Activated naive CD4-positive, alpha-beta T cell treated with anti-CD3 and anti-CD28 coated beads, Interleukin-2, amount 50 U/mL, for 24 hours (primary cell): ENCODE measurements around the gene RIPOR1.
"Not testable (repeated sequence)": the region's sequence is repeated elsewhere in the genome, so short reads cannot be mapped to it uniquely, and the experiment has no call there.

ENCODE experiments used
- H3K27ac Mint-ChIP-seq: one replicate; pipeline ENCODE4 v1.8.0; 2021; ENCODE audit warnings: mild to moderate bottlenecking, mixed read lengths
- H3K27me3 Mint-ChIP-seq: one replicate; pipeline ENCODE4 v1.8.0; 2021; ENCODE audit warnings: mixed read lengths
- H3K36me3 Mint-ChIP-seq: one replicate; pipeline ENCODE4 v1.8.0; 2021; ENCODE audit warnings: mixed read lengths
- H3K4me1 Mint-ChIP-seq: one replicate; pipeline ENCODE4 v1.8.0; 2021; ENCODE audit warnings: mixed read lengths
- H3K4me3 Mint-ChIP-seq: one replicate; pipeline ENCODE4 v1.8.0; 2021; ENCODE audit warnings: mild to moderate bottlenecking, mixed read lengths
- H3K9me3 Mint-ChIP-seq: one replicate; pipeline ENCODE4 v1.8.0; 2021; ENCODE audit warnings: mixed read lengths

The RIPOR1 gene

DNA sequence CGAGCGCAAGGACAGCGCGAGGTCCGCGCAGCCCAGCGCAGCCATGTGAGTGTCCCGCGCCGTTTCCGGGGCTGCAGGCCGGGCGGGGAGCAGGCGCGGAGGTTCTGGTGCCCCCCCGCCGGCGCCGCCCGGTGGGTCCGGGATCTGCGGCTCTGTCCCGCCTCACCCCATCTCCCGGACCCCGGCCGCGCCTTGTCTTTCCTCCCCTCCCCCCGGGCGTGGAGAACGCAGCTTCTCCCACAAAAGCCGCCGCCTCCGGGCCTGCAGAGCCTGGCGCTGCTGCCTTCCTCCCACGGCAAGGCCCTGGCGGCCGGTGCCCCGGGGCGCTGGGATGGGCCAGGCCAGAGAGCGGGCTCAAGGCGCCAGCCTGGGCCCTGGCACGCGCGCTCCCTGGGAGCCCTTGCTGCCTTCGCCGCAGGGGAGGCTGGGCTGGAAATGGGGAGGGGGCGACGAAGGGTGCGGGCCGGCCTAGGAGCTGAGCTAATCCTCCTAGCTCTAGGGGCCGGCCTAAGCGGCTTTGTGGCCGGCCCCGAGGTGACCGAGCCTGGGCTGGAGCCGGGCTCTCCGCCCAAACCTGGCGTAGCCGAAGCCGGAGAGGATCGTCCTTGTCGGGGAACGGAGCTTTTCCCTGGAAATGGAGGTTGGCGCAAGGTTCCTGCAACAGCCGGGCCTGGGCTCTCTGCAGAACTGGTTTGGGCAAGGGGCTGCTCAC, 397 bp downstream of the RIPOR1 start:
- peaks cover 24% of the 10 kb centered on the region for H3K4me1 Mint-ChIP-seq
- peaks cover 9% of the 10 kb centered on the region for H3K27me3 Mint-ChIP-seq
- H3K27ac Mint-ChIP-seq: no peak overlapping the region
- H3K4me3 Mint-ChIP-seq: peak overlapping the region; percentile 87
- no peaks in the 10 kb centered on the region for H3K36me3 Mint-ChIP-seq
- no peaks in the 10 kb centered on the region for H3K9me3 Mint-ChIP-seq

DNA sequence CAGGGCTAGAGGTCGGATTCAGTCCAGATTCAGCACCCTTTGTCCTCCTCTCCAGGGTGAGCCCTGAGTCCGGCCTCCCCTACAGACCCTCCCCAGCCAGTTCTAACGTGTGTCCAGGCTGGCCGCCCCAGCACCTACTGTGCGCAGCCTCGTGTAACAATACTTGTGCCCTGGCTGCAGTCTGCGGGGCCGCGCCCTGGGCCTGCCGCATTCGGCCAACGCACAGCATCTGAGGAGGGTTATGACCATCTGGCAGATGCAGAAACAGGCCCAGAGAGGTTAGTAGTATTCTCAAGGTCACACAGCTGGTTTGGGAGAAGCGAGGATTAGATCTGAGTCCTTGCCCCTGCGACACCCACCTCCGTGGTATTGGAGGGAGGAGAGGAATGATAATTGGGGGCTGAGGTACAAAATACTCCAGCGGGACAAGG, 968 bp downstream of the RIPOR1 start:
- Mint-ChIP-seq H3K27ac (peak overlapping the region; percentile 80), H3K4me3 (peak overlapping the region; percentile 87), H3K4me1 (peaks cover 24% of the 10 kb centered on the region), H3K36me3 (no peaks in the 10 kb centered on the region), H3K9me3 (no peaks in the 10 kb centered on the region), H3K27me3 (peaks cover 9% of the 10 kb centered on the region)

DNA sequence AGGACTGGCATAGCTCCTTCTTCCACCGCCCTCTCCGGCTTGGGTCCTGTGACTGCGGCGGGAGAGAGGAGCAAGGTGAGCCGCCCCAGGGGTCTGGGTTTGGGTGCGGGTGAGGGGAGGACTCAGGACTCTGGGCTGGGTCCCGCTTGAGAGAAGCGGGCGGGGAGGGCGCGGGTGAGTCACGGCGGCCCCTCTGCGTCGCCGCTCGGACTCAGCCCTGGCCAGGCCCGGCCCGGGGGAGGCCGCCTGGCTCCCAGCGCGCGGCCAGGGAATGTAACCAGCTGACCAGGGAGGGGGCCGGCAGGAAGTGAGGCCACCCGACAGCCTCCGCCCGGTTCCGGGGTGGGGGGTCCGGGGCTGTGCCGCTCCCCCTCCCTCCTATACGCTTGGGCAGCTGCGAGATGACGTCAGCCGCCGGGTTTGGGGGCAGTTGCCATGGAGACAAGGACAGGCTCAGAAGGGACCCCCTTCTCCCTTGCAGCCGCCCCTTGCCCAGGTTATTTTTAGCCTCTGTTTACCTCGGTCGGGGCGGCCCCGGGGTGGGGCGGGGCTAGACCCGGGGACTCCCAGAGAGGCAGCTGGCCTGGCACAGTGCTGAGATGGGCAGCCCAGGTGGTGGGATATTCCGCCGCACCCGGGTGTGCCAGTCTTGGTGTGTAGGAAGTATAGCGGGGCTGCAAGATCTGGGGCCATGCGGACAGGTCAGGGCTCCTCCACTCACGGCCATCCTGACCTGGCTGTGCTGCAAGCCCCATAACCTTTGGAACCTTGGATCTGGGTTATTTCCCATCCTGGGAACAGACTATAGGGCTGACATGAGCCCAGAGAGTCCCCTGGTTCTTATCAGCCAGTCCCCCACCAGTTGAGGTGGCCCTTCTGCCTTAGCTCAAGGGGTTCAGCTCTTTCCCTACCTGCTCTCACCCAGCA, 1.6 kb downstream of the RIPOR1 start:
- H3K27me3 Mint-ChIP-seq: peaks cover 9% of the 10 kb centered on the region
- H3K9me3 Mint-ChIP-seq: no peaks in the 10 kb centered on the region
- H3K4me1 Mint-ChIP-seq: peaks cover 27% of the 10 kb centered on the region
- no peak overlapping the region for H3K27ac Mint-ChIP-seq
- H3K4me3 Mint-ChIP-seq: peak overlapping the region; percentile 87
- H3K36me3 Mint-ChIP-seq: no peaks in the 10 kb centered on the region

DNA sequence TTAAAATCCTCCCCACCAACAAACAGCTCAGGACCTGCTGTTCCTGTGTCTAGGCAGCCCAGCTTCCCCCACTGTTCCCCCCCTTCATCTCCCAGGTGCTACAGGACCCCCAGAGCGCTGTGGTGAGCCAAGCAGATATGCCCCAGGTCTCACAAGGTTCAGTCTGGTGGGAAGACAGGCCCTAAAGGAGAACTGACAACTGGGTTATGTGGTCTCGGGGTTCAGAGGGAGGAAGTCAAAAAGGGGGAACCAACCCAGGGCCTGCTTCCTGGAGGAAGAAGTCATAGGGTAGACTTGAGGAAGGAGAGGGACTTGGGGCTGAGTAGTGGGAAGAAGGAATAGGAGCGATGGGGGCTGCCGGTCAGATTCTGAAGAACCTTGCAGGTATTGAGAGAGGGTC, 2.6 kb downstream of the RIPOR1 start:
- Mint-ChIP-seq H3K36me3 (no peaks in the 10 kb centered on the region), H3K4me3 (no peak overlapping the region), H3K4me1 (peaks cover 30% of the 10 kb centered on the region), H3K9me3 (no peaks in the 10 kb centered on the region), H3K27ac (no peak overlapping the region), H3K27me3 (peaks cover 9% of the 10 kb centered on the region)

DNA sequence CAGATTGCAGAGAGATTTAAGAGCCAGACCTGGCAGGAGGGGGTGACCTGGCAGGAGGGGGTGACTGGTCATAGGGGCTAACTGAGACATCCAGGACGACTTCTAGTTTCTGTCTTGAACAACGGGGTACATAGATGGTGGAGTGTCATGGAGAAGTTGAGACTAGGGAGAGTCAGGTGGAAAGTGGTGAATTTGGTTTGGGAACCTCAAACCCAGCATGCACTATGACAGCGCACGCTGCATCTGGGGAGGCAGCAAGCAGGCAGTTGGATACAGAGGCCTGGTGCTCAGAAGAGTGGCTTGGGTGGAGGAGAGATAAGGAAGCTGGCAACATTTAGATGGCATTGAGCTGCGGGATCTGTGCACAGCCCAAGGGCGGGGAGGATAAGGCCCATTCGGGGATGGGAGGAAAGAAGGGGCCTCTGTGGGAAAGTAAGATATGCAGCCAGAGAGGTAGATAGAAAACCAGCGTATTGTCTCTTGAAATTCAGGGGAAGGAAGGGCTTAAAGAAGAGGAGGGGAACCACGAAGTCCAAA, 4.5 kb downstream of the RIPOR1 start:
- Mint-ChIP-seq H3K27me3 (peaks cover 9% of the 10 kb centered on the region), H3K4me3 (no peak overlapping the region), H3K9me3 (no peaks in the 10 kb centered on the region), H3K27ac (no peak overlapping the region), H3K4me1 (peaks cover 39% of the 10 kb centered on the region), H3K36me3 (no peaks in the 10 kb centered on the region)

DNA sequence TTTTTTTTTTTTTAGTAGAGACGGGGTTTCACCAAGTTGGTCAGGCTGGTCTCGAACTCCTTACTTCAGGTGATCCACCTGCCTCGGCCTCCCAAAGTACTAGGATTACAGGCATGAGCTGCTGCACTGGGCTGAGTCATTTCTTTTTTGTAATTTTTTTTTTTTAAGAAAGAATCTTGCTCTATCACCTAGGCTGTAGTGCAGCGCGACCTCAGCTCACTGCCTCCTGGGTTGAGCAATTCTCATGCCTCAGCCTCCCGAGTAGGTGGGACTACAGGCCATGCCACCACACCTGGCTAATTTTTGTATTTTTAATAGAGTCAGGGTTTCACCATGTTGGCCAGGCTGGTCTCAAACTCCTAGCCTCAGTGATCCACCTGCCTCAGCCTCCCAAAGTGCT, 5.4 kb downstream of the RIPOR1 start:
- not testable (repeated sequence) for H3K9me3 Mint-ChIP-seq, H3K36me3 Mint-ChIP-seq, H3K27me3 Mint-ChIP-seq

DNA sequence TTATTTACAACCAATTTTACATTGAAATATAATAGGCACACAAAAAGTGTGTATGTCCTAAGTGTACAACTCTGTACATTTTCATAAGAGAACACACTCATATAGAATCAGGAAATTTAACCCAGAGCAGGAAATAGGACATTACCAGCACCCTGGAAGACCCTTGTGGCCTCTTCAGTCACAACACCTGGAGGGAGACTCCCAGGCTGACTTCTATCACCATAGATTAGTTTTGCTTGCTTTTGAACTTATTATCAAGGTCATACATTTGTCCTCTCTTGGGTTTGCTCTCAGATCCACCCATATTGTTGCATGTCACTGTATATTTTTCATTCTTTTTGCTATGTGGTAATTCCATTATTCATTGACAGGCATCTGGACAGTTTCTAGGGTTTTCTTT, 5.8 kb downstream of the RIPOR1 start:
- Mint-ChIP-seq H3K27ac (no peak overlapping the region), H3K4me1 (peaks cover 46% of the 10 kb centered on the region), H3K4me3 (no peak overlapping the region), H3K36me3 (no peaks in the 10 kb centered on the region), H3K9me3 (no peaks in the 10 kb centered on the region), H3K27me3 (peaks cover 9% of the 10 kb centered on the region)

More for the DNA sequence above, 5.4 kb downstream of the RIPOR1 start:
- H3K27ac Mint-ChIP-seq, H3K4me3 Mint-ChIP-seq: not testable (repeated sequence)
- H3K4me1 Mint-ChIP-seq: peaks cover 42% of the 10 kb centered on the region

DNA sequence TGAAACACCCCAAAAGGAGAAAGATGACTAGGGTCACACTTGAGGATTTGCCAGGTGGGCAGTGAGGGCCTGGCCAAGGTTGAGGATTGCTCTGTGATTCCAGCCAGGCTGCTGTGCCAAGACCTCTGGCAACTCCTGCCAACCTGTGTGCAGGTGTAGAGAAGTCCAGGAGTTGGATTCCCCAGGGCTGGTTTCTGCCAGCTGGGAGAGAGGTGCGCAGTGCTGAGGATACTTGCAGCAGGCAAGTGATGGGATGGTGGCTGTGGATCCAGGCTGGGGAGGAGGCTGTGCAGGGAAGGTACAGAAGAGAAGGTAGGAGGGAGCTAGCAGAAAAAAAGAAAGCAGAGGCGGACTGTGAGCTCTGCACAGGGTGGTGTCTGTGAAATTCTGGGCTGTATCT, 6.6 kb downstream of the RIPOR1 start:
- Mint-ChIP-seq H3K9me3 (no peaks in the 10 kb centered on the region), H3K36me3 (no peaks in the 10 kb centered on the region), H3K4me1 (peaks cover 45% of the 10 kb centered on the region), H3K4me3 (peak overlapping the region; percentile 24), H3K27ac (no peak overlapping the region), H3K27me3 (peaks cover 6% of the 10 kb centered on the region)

DNA sequence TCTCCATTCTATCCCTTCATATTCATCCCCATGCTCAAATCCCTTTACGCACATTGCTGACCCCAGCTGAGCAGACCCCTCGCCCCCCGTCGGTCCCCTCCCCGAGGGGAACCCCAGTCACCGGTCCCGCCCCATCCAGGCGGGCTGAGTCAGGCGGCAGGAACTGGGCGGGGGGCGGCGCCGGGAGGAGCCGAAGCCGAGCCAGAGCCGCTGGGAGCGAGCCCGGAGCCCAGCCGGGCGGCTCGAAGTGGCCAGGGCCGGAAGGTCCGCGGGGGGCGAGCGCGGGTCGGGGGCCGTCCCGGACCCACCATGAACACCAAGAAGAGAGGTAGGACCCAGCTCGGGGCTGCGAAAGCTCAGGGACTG, 8.6 kb downstream of the RIPOR1 start:
- Mint-ChIP-seq H3K36me3 (peaks cover 2% of the 10 kb centered on the region), H3K4me1 (peaks cover 43% of the 10 kb centered on the region)

DNA sequence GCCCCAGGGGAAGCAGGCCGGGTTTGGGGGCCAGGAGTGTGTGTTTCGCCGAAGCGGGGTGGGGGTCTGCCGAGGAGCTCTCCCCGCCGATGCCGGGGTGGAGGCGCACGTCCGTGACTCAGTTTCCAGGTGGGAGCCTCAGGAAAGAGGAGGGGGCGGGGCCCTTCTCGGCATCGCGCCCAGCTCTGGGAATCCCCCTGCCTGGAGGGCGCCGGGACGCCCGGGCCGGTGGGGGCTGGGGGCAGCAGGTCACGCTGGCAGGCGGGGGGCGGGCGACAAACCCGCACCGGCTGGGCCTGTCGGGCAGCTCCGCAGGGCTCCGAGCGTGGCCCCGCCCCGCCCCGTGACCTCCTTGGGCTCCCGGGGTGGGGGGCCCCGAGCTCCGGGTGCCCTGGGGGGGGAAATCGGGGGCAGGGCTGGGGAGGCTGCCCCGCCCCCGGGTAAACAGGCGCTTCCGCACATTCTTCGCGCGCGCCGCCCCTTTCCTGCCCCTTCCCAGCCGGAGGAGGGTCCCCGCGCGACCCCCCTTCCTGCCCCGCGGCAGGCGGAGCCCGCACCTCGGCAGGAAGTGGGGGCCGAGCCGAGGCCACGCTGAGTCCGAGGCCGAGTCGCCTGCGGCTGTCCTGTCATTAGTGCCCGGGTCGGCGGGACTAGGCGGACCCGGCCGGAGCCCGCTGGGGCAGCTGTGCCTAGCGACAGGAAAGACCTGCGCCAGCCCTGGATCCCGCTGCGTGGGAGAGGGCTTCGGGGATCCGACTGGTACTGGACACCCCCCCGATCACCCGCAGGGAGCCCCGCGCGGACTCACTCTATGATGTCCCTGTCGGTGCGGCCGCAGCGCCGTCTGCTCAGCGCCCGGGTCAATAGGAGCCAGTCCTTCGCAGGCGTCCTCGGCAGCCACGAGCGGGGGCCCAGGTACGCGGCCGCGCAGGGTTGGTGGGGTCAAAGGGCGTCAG, 9.3 kb downstream of the RIPOR1 start:
- no peaks in the 10 kb centered on the region for H3K9me3 Mint-ChIP-seq
- peaks cover 48% of the 10 kb centered on the region for H3K4me1 Mint-ChIP-seq
- H3K36me3 Mint-ChIP-seq: peaks cover 2% of the 10 kb centered on the region
- no peak overlapping the region for H3K27ac Mint-ChIP-seq
- H3K4me3 Mint-ChIP-seq: peak overlapping the region; percentile 83
- H3K27me3 Mint-ChIP-seq: no peaks in the 10 kb centered on the region

More for the DNA sequence above, 8.6 kb downstream of the RIPOR1 start:
- Mint-ChIP-seq H3K4me3 (peak overlapping the region; percentile 83), H3K27ac (peak overlapping the region; percentile 76), H3K27me3 (no peaks in the 10 kb centered on the region), H3K9me3 (no peaks in the 10 kb centered on the region)

DNA sequence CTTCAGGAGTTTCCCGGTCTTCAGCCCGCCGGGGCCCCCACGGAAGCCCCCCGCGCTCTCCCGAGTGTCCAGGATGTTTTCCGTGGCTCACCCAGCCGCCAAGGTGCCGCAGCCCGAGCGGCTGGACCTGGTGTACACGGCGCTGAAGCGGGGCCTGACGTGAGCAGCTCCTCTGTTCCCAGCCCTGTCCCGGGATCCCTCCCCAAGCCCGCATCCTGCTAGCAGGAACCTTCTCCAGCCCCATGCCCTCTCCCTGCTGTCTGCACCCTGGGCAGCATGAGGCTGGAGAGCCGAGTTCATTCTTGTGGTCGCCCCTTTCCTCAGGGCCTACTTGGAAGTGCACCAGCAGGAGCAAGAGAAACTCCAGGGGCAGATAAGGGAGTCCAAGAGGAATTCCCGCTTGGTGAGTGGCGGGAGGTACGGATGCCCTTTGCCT, 10.1 kb downstream of the RIPOR1 start:
- no peaks in the 10 kb centered on the region for H3K27me3 Mint-ChIP-seq
- H3K9me3 Mint-ChIP-seq: no peaks in the 10 kb centered on the region
- peak overlapping the region; percentile 77 for H3K4me3 Mint-ChIP-seq
- H3K4me1 Mint-ChIP-seq: peaks cover 42% of the 10 kb centered on the region
- peaks cover 2% of the 10 kb centered on the region for H3K36me3 Mint-ChIP-seq
- peak overlapping the region; percentile 30 for H3K27ac Mint-ChIP-seq

DNA sequence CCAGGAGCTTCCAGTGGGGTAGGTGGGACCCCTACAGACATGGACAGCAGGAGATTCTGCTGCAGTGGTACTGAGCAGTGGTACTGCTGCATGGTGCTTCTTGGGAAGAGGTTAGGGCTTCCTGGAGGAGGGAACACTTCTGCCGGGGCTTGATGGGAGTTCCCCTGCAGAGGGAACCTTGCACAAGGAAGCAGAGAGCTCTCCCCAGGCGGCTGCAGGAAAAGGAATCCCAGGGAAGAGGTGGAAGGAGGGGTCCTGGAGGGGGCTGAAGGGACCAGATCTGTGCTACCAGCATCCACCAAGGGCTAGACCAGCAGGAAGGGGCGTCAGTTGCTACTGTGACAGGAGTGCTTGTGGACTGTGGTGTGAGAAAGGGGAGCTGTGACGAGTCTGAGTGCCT, 10.6 kb downstream of the RIPOR1 start:
- Mint-ChIP-seq H3K36me3 (peaks cover 2% of the 10 kb centered on the region), H3K4me3 (peak overlapping the region; percentile 77), H3K27ac (peak overlapping the region; percentile 30), H3K4me1 (peaks cover 42% of the 10 kb centered on the region), H3K9me3 (no peaks in the 10 kb centered on the region), H3K27me3 (no peaks in the 10 kb centered on the region)

DNA sequence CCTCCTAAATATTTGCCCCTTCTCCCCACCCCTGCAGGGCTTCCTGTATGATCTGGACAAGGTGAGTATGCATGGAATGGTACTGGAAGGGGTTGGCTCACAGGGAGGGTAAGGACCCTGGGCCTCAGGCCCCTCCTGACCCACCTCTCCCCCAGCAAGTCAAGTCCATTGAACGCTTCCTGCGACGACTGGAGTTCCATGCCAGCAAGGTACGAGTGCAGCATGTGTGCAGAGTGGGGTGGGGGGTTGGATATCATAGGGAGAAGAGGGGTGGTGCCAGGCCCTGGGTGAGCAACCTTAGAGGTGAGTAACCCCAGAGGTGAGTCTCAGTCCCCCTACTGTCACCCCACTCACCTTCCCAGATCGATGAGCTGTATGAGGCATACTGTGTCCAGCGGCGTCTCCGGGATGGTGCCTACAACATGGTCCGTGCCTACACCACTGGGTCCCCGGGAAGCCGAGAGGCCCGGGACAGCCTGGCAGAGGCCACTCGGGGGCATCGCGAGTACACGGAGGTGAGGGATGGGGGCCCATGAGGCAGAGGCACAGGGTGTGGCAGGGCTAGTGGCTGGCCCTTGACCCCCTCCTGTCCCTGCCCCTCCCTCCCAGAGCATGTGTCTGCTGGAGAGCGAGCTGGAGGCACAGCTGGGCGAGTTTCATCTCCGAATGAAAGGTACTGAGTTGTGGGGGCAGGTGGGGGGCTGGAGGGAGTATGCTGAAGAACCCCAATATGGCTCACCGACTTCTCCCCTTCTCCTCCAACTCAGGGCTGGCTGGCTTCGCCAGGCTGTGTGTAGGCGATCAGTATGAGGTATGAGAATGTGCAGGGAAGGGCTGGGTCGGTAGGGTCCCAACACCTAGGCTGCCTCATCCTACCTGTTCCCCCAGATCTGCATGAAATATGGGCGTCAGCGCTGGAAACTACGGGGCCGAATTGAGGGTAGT, 11.3 kb downstream of the RIPOR1 start:
- Mint-ChIP-seq H3K9me3 (no peaks in the 10 kb centered on the region), H3K4me1 (peaks cover 42% of the 10 kb centered on the region), H3K27ac (no peak overlapping the region), H3K36me3 (peaks cover 2% of the 10 kb centered on the region), H3K27me3 (no peaks in the 10 kb centered on the region), H3K4me3 (peak overlapping the region; percentile 19)

DNA sequence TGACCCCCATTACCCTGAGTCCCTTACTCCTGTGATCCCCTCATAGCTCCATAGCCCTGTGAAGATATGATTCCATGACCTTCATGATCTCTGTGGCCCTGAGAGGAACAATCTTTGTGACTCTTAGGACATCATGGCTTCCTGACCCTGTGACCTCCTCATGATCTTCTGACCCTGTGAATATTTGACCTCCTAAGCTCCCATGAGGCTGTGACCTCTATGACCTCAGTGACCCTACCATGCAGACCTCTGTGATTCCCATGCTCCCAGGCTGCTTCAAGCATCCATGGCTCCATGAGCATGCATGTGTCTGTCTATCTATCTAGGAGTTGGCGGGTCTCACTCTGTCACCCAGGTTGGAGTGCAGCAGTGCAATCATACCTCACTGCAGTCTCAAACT, 12.1 kb downstream of the RIPOR1 start:
- Mint-ChIP-seq H3K9me3 (no peaks in the 10 kb centered on the region), H3K36me3 (peaks cover 2% of the 10 kb centered on the region), H3K4me1 (peaks cover 36% of the 10 kb centered on the region), H3K27me3 (no peaks in the 10 kb centered on the region), H3K4me3 (peak overlapping the region; percentile 19), H3K27ac (no peak overlapping the region)
